B cell (primary cell): ENCODE measurements around the gene SPTBN1. TPM values are rescaled to one million over a fixed set of nuclear protein-coding genes. Genes with fewer than 3 reads are reported as not detected.

ENCODE experiments used
- ATAC-seq: fragments of 200-7000 bp; cut with Tn5 transposase; one replicate; pipeline ENCODE4 v1.10.0; 2021; ENCODE audit warnings: low read depth, mild to moderate bottlenecking, moderate number of reproducible peaks, moderate library complexity
- CTCF ChIA-PET: fragments of 350-600 bp; sonication (Branson Sonifier 250); formaldehyde crosslinking; loops from one replicate; lab custom pipeline; 2021; ENCODE audit warnings: antibody characterized with exemption, inconsistent platforms; lab: Charles Lee
- POLR2A ChIA-PET: fragments of 350-600 bp; sonication (Branson Sonifier 250); formaldehyde crosslinking; loops from one replicate; lab custom pipeline; 2021; ENCODE audit warnings: antibody characterized with exemption; lab: Charles Lee
- DNase-seq: peaks from one replicate; pipeline ENCODE4 v3.0.0; 2013
- H2AFZ ChIP-seq: 2 replicates; pipeline ENCODE4 v1.6.1; 2012; ENCODE audit warnings: mild to moderate bottlenecking, low read depth, low read length; ENCODE audit not compliant: insufficient read depth, poor library complexity, severe bottlenecking
- H3K27ac ChIP-seq, 2 donors: 1 replicate in 1 of 2; 2 replicates in 1 of 2; pipeline ENCODE4 v1.5.1; 2012 to 2013; ENCODE audit warnings: low read length in 2 of 2, mild to moderate bottlenecking in 2 of 2, moderate library complexity in 1 of 2
- H3K27me3 ChIP-seq, 4 experiments: fragments of 200-600 bp in 1 of 4; sonication (generic) in 1 of 4; replicated peaks in 1 of 4; 1 replicate in 2 of 4; 2 replicates in 2 of 4; pipeline versions ENCODE4 v1.6.1 to v1.7.0; 2013 to 2016; ENCODE audit warnings: low read length in 3 of 4, mild to moderate bottlenecking in 2 of 4, mixed read lengths in 1 of 4, moderate library complexity in 1 of 4; ENCODE audit not compliant: insufficient read depth in 4 of 4, control insufficient read depth in 3 of 4; ENCODE audit errors: control extremely low read depth in 1 of 4
- H3K36me3 ChIP-seq, 2 experiments: replicated peaks in 1 of 2; 1 replicate in 1 of 2; 2 replicates in 1 of 2; pipeline versions ENCODE4 v1.6.1 to v1.7.1; 2013; ENCODE audit warnings: low read length in 1 of 2; ENCODE audit not compliant: insufficient read depth in 2 of 2, control insufficient read depth in 1 of 2; ENCODE audit errors: control extremely low read depth in 1 of 2, extremely low read depth in 1 of 2
- H3K4me1 ChIP-seq, 2 donors: fragments of 200-600 bp in 1 of 2; sonication (generic) in 1 of 2; 1 replicate in 1 of 2; 2 replicates in 1 of 2; pipeline versions ENCODE4 v1.5.1 to v1.6.1; 2013 to 2017; ENCODE audit warnings: low read length in 2 of 2; ENCODE audit not compliant: control insufficient read depth in 2 of 2, insufficient read depth in 2 of 2
- H3K4me2 ChIP-seq: replicated peaks from 2 replicates; pipeline ENCODE3; 2012; ENCODE audit warnings: mild to moderate bottlenecking, low read depth, low read length; ENCODE audit not compliant: poor library complexity, severe bottlenecking
- H3K4me3 ChIP-seq, 5 experiments: fragments of 200-600 bp in 1 of 5; sonication (generic) in 1 of 5; 1 replicate in 3 of 5; 2 replicates in 2 of 5; pipeline versions ENCODE4 v1.5.1 to v1.7.0; 2011 to 2016; ENCODE audit warnings: low read length in 4 of 5, mild to moderate bottlenecking in 4 of 5, low read depth in 2 of 5, control low read depth in 1 of 5, moderate library complexity in 1 of 5; ENCODE audit not compliant: insufficient read depth in 1 of 5; ENCODE audit errors: control extremely low read depth in 1 of 5, extremely low read depth in 1 of 5
- H3K79me2 ChIP-seq: fragments of 200-600 bp; sonication (generic); one replicate; pipeline ENCODE4 v1.6.0; 2016; ENCODE audit warnings: low read length; ENCODE audit not compliant: control insufficient read depth, insufficient read depth
- H3K9ac ChIP-seq: fragments of 200-600 bp; sonication (generic); 2 replicates; pipeline ENCODE4 v1.6.1; 2017; ENCODE audit warnings: mild to moderate bottlenecking, low read length, moderate library complexity
- H3K9me3 ChIP-seq, 3 donors: one replicate each; pipeline versions ENCODE4 v1.6.1 to v1.7.1; 2013; ENCODE audit warnings: low read length in 2 of 3; ENCODE audit not compliant: control insufficient read depth in 2 of 3, insufficient read depth in 1 of 3; ENCODE audit errors: control extremely low read depth in 1 of 3
- H4K20me1 ChIP-seq: 2 replicates; pipeline ENCODE4 v1.6.0; 2012; ENCODE audit warnings: mild to moderate bottlenecking, low read length; ENCODE audit not compliant: insufficient read depth, control insufficient read depth, poor library complexity, severe bottlenecking
- H3K27ac Mint-ChIP-seq: one replicate; pipeline ENCODE4 v1.8.0; 2021; ENCODE audit warnings: mixed read lengths
- H3K27me3 Mint-ChIP-seq: one replicate; pipeline ENCODE4 v1.8.0; 2021; ENCODE audit warnings: mixed read lengths
- H3K4me1 Mint-ChIP-seq: one replicate; pipeline ENCODE4 v1.8.0; 2021; ENCODE audit warnings: mixed read lengths
- H3K4me3 Mint-ChIP-seq: one replicate; pipeline ENCODE4 v1.8.0; 2021; ENCODE audit warnings: mixed read lengths
- H3K9me3 Mint-ChIP-seq: one replicate; pipeline ENCODE4 v1.8.0; 2022; ENCODE audit warnings: mixed read lengths; ENCODE audit not compliant: insufficient read depth
- CTCF ChIP-seq: fragments of 200-600 bp; IDR thresholded peaks from one replicate; pipeline ENCODE4 v1.8.0; 2022; ENCODE audit warnings: antibody characterized with exemption, mild to moderate bottlenecking
- EZH2 ChIP-seq: IDR thresholded peaks from 2 replicates; pipeline ENCODE4 v1.6.1; 2012; ENCODE audit warnings: borderline replicate concordance, low read depth, mild to moderate bottlenecking, moderate library complexity, low read length; ENCODE audit not compliant: insufficient read depth, poor library complexity, severe bottlenecking
- WGBS: methylation state at CpG from one replicate; pipeline ENCODE4 v1.1.5; 2013; ENCODE audit warnings: missing lambda C conversion rate; ENCODE audit not compliant: insufficient coverage; 5-methylcytosine and 5-hydroxymethylcytosine counted together
- intact Hi-C: fragments of 100-400 bp; cut with micrococcal nuclease; formaldehyde crosslinking; loops from one replicate; pipeline ENCODE4 v1.10.0; 2022
- polyA plus RNA-seq: library from polyadenylated mRNA; depleted of rRNA; stranded (reverse); fragments of >200 nt; gene quantifications from 2 replicates; pipeline ENCODE4 v1.2.3, GENCODE V29; 2012
- total RNA-seq, 2 donors: library from RNA; stranded (reverse); fragments of 120-200 nt in 1 of 2; gene quantifications; 1 replicate in 1 of 2; 2 replicates in 1 of 2; pipeline versions ENCODE4 v1.2.3 to v1.2.4, GENCODE V29; 2013 to 2022

The SPTBN1 gene
- total and polyA plus RNA-seq, 2 donors (not counting 1 experiment from before 2014, with no cell fraction given): 43.7 to 144 TPM

GRCh38 chr2:54476852-54477251 lies 20.7 kb downstream of the SPTBN1 start:
- Histone ChIP-seq H3K79me2 (no peaks in the 10 kb centered on the region), H3K36me3 (no peaks in the 10 kb centered on the region), H3K27me3 (no peaks in the 10 kb centered on the region), H2AFZ (no peak overlapping the region), H3K9ac (no peak overlapping the region), H3K9me3 (peaks cover 0 to 4% (median 1%) of the 10 kb centered on the region in 3 donors), H3K4me2 (no peak overlapping the region), H3K4me3 (no peak overlapping the region), H3K4me1 (no peaks in the 10 kb centered on the region), H3K27ac (no peak overlapping the region), H4K20me1 (no peaks in the 10 kb centered on the region)
- H3K27me3 Mint-ChIP-seq: no peaks in the 10 kb centered on the region
- no peaks in the 10 kb centered on the region for H3K4me1 Mint-ChIP-seq
- no peak overlapping the region for H3K27ac Mint-ChIP-seq
- no peak overlapping the region for H3K4me3 Mint-ChIP-seq
- WGBS: no CpG with 5 or more reads among the region's 2 CpGs
- DNase-seq (no peak), ATAC-seq (no peak)
- TF ChIP-seq CTCF (no peak), EZH2 (no peak)
- no peaks in the 10 kb centered on the region for H3K9me3 Mint-ChIP-seq
- POLR2A ChIA-PET: no interaction called here
- CTCF ChIA-PET: no interaction called here
- intact Hi-C loops: no loop called here

DNA sequence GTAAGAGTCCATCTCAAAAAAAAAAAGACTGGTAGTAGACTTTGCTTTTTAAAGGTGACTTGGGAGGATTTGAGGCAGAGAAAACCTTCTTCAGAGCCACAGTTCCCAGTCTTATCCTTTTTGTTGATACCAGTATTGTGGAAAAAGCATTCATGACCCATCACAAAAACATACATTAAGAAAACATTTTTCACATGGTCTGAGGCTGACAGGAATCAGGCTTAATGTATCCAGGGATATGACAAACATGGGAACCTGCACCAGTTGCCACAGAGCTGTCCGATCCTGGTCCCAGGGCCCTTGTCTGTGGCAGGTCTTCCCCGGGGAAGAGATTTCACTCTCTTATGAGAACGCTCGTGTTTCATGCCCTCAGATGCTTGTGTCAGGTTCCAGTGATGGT lies 21.8 kb downstream of the SPTBN1 start:
- Mint-ChIP-seq H3K27ac (no peak overlapping the region), H3K4me1 (no peaks in the 10 kb centered on the region), H3K27me3 (peaks cover 5% of the 10 kb centered on the region), H3K4me3 (no peak overlapping the region), H3K9me3 (no peaks in the 10 kb centered on the region)
- Histone ChIP-seq H3K4me1 (no peaks in the 10 kb centered on the region), H3K9me3 (peaks cover 0 to 4% (median 1%) of the 10 kb centered on the region in 3 donors), H3K9ac (no peak overlapping the region), H3K4me3 (no peak overlapping the region), H3K27me3 (no peaks in the 10 kb centered on the region), H2AFZ (no peak overlapping the region), H3K27ac (no peak overlapping the region), H3K36me3 (no peaks in the 10 kb centered on the region), H3K4me2 (no peak overlapping the region), H3K79me2 (no peaks in the 10 kb centered on the region), H4K20me1 (no peaks in the 10 kb centered on the region)
- ATAC-seq (no peak), DNase-seq (no peak)
- POLR2A ChIA-PET: no interaction called here
- CTCF ChIA-PET: no interaction called here
- 100% methylated on average over 2 of the region's 4 CpGs for WGBS
- intact Hi-C loops: no loop called here
- TF ChIP-seq EZH2 (no peak), CTCF (no peak)
